Hepatocyte (in vitro differentiated cells): Measurements from ENCODE around the gene TBL1X.

Experiments
- CTCF ChIP-seq: fragments of 200-600 bp; sonication (generic); IDR thresholded peaks from 2 replicates; pipeline ENCODE4 v1.5.1; 2016; ENCODE audit warnings: antibody characterized with exemption, mild to moderate bottlenecking; ENCODE audit not compliant: poor library complexity
- EZH2phosphoT487 ChIP-seq: fragments of 200-600 bp; sonication (generic); IDR thresholded peaks from one replicate; pipeline ENCODE4 v1.6.1; 2018; ENCODE audit warnings: antibody characterized with exemption, mild to moderate bottlenecking, low read depth, moderate library complexity; ENCODE audit not compliant: unreplicated experiment, severe bottlenecking

GRCh38 chrX:9676306-9676705 lies 211.4 kb downstream of the TBL1X start:
- no peak for TF ChIP-seq CTCF
- no peak for TF ChIP-seq EZH2phosphoT487
